Hematopoietic multipotent progenitor cell (in vitro differentiated cells): ENCODE results near the gene OLFML2A. TPM values are rescaled to one million over a fixed set of nuclear protein-coding genes. Genes with fewer than 3 reads are reported as not detected.
A peak's percentile ranks its signal among the peaks of the same experiment; 100 is the strongest.
"Not testable (repeated sequence)": the region's sequence is repeated elsewhere in the genome, so short reads cannot be mapped to it uniquely, and the experiment has no call there.

Experiments
- DNase-seq, 3 donors: peaks; one replicate each; pipeline ENCODE4 v3.0.0-alpha.2; 2011 to 2015; ENCODE audit warnings: low read depth in 2 of 3, low spot score in 2 of 3
- total RNA-seq: library from RNA; depleted of rRNA; stranded (reverse); fragments of >200 nt; gene quantifications from one replicate; pipeline ENCODE4 v1.2.3, GENCODE V29; 2012

OLFML2A gene
- total RNA-seq: 1.9 TPM

GRCh38 chr9:124776954-124777648 is at the start of gene OLFML2A:
OLFML2A (plus strand) TSS chr9:124777133; CDS start chr9:124777271, 138 bp downstream.
- peak in 2 of 3 donors; percentile 59 to 60 for DNase-seq

DNA sequence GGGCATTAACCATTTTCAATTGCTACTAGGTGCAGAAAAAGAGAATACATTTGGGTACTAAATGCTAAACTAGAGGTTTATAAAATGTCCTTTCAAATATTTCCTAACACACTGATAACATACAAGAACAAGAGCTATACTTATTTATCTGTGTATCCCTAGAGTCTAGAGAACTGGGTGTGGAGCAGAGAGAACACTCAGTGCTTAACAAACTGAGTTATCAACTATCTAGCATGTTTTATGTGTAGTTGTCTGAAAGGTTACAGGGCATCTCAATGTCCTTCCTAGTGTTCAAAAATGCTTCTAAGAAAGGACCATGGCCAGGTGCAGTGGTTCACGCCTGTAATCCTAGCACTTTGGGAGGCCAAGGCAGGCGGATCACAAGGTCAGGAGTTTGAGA is 46.2 kb upstream of the OLFML2A start:
- no peak for DNase-seq

GRCh38 chr9:124733964-124734740 is 42.8 kb upstream of the OLFML2A start:
- no peak for DNase-seq

DNA sequence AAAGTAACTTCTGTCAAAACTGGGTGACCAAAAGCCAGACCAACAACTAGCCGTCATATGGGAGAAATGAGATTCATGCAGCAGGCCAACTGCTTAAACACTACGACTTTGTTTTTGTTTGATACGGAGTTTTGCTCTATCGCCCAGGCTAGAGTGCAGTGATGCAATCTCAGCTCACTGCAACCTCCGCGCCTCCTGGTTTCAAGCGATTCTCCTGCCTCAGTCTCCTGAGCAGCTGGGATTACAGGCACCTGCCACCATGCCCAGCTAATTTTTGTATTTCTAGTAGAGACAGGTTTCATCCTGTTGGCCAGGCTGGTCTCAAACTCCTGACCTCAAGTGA is 42.2 kb upstream of the OLFML2A start:
- DNase-seq: not testable (repeated sequence)

GRCh38 chr9:124735121-124735520 is 41.8 kb upstream of the OLFML2A start:
- no peak for DNase-seq

GRCh38 chr9:124738075-124738474 is 38.9 kb upstream of the OLFML2A start:
- not testable (repeated sequence) for DNase-seq

DNA sequence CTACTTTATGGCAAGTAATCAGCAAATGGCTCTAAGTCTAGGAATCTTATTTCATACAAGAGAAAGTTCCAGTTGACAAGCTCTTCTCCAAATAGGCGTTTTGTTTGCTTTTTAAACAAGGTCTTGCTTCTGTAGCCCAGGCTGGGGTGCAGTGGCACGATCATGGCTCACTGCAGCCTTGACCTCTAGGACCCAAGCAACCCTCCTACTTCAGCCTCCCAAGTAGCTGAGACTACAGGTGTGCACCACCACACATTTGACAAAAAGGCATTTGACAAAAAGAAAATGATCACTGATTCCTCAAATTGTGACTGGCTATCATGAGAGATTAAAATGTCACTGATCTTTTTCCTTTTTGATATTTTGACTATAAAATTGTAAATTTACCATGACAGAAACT is 37.6 kb upstream of the OLFML2A start:
- DNase-seq: no peak

DNA sequence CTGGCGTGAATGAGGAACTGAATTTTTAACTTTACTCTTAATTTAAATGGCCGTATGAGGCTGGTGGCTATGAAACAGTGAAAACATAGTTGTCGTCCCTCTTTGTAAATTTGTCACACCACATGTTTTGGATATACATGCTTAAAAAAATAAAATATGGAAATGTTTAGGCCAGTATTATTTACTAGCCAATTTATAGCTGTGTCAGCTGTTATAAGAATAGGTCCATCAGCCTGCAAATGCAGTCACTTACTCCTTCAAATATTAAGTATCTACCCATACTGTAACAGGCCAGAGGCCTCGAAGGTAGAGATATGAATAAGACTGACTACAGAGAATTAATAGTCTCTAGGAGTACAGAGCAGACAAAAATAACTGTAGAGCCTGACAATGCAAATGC is 35.8 kb upstream of the OLFML2A start:
- no peak for DNase-seq

DNA sequence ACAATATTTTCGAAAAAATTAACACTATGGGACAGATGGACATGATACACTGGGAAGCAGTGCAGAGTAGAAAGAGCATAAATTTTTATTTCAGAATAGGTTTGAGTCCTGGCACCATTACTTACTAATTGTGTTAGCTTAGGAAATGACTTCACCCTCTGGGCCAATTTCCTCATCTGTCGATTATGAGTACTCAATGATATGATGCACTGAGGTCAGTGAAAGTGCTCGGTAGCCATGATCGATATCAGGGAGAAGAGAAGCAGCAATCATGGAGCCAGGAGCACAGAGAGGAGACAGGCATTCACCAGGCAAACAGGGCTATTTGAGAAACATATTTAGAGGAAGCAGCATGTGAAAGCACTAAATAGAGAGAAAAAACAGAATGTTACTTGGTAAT is 35.3 kb upstream of the OLFML2A start:
- DNase-seq: no peak

DNA sequence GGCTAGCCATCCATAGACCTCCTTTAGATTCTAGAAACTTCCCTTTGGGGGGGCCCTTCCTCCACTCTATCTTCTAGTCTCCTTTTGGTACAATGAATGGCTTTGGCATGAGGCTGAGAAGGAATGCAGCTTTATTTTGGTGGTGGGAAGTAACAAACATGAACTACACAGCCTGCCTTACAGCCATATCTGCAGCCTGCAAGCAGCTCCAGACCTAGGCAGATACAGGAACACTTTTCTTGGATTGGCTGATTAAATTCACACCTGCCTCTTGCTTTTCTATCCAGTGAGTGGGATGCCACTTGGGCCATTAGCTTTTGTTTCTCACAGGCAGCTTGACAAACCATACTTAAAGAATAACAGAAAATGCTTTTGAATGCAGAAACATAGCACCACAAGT is 34.0 kb upstream of the OLFML2A start:
- DNase-seq: no peak

DNA sequence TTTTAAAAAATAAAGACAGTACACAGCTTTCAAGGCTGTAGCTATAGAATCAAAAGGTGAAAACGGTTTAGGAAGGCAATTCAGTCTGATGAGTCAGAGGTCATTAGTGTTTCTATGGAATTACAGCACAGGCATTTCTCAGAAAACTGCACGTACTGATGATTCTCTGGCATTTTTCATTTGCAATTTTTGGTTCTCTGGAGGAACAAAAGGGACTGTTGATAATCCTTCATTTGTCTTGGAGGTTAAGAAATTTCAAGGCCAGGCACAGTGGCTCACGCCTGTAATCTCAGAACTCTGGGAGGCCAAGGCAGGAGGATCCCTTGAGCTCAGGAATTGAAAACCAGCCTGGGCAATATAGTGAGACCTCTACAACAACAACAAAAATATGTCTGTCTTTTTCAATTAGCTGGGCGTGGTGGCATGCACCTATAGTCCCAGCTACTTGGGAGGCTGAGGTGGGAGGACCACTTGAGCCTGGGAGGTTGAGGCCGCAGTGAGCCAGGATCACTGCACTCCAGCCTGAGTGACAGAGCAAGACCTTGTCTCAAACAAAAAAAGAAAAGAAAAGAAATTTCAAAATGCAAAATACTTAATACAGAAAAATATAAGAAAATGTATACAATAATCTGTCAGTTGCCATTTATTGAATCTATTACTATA is 33.1 kb upstream of the OLFML2A start:
- DNase-seq: no peak

DNA sequence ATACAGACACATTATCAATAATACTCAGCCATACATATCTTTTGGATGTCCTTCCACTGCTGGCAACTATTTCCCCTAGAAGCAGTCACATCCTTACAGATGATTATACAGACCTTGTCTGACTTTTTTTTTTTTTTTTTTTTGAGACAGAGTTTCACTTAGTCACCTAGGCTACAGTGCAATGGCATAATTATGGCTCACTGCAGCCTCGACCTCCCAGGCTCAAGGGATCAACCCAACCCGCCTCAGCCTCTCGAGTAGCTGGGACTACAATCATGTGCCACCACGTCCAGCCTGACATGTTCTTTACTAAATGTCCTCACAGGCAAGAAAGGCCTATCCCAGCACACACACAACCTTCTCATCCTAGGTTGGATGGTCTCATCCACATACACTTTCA is 29.9 kb upstream of the OLFML2A start:
- no peak for DNase-seq

- no peak for DNase-seq
Observed at GRCh38 chr9:124749284-124749683, 27.6 kb upstream of the OLFML2A start.

GRCh38 chr9:124749781-124750180 is 27.2 kb upstream of the OLFML2A start:
- no peak for DNase-seq

GRCh38 chr9:124752967-124753366 is 24.0 kb upstream of the OLFML2A start:
- no peak for DNase-seq

- no peak for DNase-seq
Observed at GRCh38 chr9:124754289-124754688, 22.6 kb upstream of the OLFML2A start.

DNA sequence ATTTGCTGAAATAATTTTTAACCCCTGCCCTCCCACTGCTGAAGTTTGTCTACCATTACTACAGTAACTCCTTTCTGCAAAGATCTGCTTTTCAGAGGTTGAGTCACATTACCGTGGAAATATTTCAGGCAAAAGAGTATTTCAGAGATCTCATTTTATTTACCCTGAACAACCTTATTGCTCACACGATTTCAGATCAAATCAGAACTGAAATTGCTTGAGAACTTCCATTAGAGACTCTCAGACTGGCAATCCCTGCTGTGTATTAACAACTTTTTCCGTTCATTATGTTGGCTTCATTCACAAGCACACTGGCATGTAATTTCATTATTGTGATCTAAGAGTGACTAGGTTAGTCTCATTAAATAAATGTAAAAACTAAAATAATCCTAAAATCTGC is 21.9 kb upstream of the OLFML2A start:
- DNase-seq: no peak

DNA sequence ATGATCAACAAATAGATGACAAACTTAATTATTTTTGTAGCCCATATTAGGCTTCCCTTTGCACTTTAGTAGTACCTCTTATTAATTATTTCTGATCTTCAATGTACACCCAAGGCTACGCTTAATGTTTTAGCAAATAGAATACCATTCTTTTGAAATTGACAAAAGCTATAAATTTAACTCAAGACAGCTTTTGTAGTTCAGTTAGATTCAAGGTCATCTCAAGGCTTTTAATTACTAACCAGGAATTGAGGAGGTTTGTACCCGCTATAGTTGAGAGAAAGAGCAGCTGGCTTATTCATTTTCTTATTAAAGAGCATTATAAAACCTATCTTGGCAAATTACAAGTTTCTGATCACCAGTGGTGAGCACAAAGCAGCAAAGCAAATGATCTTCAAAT is 20.9 kb upstream of the OLFML2A start:
- DNase-seq: no peak

- DNase-seq: no peak
Observed at GRCh38 chr9:124757616-124758015, 19.3 kb upstream of the OLFML2A start.

GRCh38 chr9:124758061-124758460 is 18.9 kb upstream of the OLFML2A start:
- peak in 2 of 3 donors; percentile 58 to 63 for DNase-seq

DNA sequence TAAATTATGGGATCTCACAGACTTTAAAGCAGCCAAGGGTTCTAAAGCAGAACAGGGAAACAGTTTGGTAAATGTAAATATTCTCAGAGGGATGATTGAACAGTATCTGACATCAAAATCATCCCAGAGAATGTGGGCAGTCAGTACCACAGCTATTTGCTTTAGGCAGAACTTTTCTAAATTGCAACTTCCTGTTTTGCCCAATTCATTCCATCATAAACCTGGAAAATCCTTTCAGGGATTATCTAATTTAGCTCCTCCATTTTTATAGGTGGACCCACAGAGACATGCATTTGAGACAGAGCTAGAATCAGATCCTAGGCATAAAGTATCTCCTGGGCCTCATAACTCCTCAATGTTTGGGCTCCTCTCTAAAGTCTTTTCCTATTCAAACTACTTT is 18.2 kb upstream of the OLFML2A start:
- no peak for DNase-seq

GRCh38 chr9:124759327-124759726 is 17.6 kb upstream of the OLFML2A start:
- no peak for DNase-seq
